Measurements from ENCODE around the gene PPP2R2C.

GRCh38 chr4:6430927-6431326 is 41.5 kb downstream of the PPP2R2C start:
- TF ChIP-seq REST (IDR thresholded peaks at IDR 0.05; ENCODE audit: insufficient read depth in 1 of 2, low read depth in 2 of 2, low read length in 1 of 2): no peak
- TF ChIP-seq, protein P1, sequence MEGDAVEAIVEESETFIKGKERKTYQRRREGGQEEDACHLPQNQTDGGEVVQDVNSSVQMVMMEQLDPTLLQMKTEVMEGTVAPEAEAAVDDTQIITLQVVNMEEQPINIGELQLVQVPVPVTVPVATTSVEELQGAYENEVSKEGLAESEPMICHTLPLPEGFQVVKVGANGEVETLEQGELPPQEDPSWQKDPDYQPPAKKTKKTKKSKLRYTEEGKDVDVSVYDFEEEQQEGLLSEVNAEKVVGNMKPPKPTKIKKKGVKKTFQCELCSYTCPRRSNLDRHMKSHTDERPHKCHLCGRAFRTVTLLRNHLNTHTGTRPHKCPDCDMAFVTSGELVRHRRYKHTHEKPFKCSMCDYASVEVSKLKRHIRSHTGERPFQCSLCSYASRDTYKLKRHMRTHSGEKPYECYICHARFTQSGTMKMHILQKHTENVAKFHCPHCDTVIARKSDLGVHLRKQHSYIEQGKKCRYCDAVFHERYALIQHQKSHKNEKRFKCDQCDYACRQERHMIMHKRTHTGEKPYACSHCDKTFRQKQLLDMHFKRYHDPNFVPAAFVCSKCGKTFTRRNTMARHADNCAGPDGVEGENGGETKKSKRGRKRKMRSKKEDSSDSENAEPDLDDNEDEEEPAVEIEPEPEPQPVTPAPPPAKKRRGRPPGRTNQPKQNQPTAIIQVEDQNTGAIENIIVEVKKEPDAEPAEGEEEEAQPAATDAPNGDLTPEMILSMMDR (IDR thresholded peaks at IDR 0.05): no peak
- no peak for TF ChIP-seq SIN3A (IDR thresholded peaks at IDR 0.05; ENCODE audit: borderline replicate concordance, insufficient read depth, low read depth, low read length)
- no peak for TF ChIP-seq POLR2AphosphoS5 (IDR thresholded peaks at IDR 0.05; ENCODE audit: low read depth, low read length)
- TF ChIP-seq TCF7L2 (IDR thresholded peaks at IDR 0.05; ENCODE audit: low read depth, low read length): no peak
